Duodenal mucosa (tissue), 2 donors: ENCODE results near the gene HOXA6.

ENCODE experiments used
- H3K27ac ChIP-seq: one replicate; pipeline ENCODE4 v1.7.0; 2013; ENCODE audit warnings: low read depth, low read length
- H3K27me3 ChIP-seq, 2 donors: one replicate each; pipeline ENCODE4 v1.7.0; 2013; ENCODE audit warnings: low read length in 2 of 2, control low read depth in 1 of 2; ENCODE audit not compliant: insufficient read depth in 2 of 2, control insufficient read depth in 1 of 2
- H3K36me3 ChIP-seq, 2 donors: one replicate each; pipeline ENCODE4 v1.7.0; 2013; ENCODE audit warnings: low read length in 2 of 2, control low read depth in 1 of 2; ENCODE audit not compliant: insufficient read depth in 2 of 2, control insufficient read depth in 1 of 2
- H3K4me1 ChIP-seq, 2 donors: one replicate each; pipeline ENCODE4 v1.7.0; 2013; ENCODE audit warnings: low read length in 2 of 2, control low read depth in 1 of 2; ENCODE audit not compliant: insufficient read depth in 2 of 2, control insufficient read depth in 1 of 2
- H3K4me3 ChIP-seq, 2 donors: one replicate each; pipeline ENCODE4 v1.7.0; 2013; ENCODE audit warnings: low read length in 2 of 2, low read depth in 1 of 2
- H3K9ac ChIP-seq, 2 donors: one replicate each; pipeline ENCODE4 v1.7.0; 2013; ENCODE audit warnings: low read length in 2 of 2, low read depth in 1 of 2
- H3K9me3 ChIP-seq, 2 donors: one replicate each; pipeline ENCODE4 v1.7.0; 2013; ENCODE audit warnings: low read length in 2 of 2, control low read depth in 1 of 2; ENCODE audit not compliant: control insufficient read depth in 1 of 2

Gene HOXA6

DNA sequence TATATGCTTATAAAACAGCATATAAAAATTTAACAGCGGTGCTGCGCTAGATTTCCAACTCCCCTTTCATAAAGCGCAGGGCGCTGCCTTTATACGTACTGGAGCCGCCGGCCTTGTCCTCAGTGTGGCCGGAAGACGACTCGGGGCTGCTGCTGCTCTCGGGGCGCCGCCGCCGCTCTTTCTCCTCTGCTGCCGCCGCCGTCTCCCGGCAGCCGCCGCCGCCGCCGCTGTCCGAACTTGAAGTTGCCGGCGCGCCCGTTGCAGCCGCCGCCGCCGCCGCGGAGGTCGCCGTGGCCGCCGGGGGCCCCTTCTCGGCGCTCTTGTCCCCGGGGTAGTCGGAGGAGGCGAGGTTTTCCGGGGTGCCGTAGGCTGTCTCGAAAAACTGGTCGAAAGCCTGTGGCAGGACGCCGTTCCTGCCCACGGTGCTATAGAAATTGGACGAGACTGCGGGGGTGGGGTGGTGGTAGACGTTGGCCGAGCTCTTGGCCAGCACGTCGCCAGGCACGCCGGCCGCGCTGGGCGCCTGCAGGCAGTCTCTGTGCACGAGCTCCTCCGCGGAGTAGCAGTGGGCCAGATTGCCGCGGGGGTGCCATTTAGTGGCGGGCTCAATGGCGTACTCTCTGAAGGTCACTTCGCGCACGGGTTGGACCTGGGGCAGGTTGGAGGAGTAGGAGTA lies 36.9 kb upstream of the HOXA6 start:
- H3K36me3 ChIP-seq = no peaks in the 10 kb centered on the region
- H3K4me3 ChIP-seq = peak overlapping the region; percentile 38 to 48
- H3K9ac ChIP-seq = no peak overlapping the region
- H3K9me3 ChIP-seq = no peaks in the 10 kb centered on the region
- H3K27ac ChIP-seq = no peak overlapping the region
- H3K4me1 ChIP-seq = peaks cover 20 to 32% of the 10 kb centered on the region in 2 donors
- peaks cover 88 to 96% of the 10 kb centered on the region in 2 donors for H3K27me3 ChIP-seq

DNA sequence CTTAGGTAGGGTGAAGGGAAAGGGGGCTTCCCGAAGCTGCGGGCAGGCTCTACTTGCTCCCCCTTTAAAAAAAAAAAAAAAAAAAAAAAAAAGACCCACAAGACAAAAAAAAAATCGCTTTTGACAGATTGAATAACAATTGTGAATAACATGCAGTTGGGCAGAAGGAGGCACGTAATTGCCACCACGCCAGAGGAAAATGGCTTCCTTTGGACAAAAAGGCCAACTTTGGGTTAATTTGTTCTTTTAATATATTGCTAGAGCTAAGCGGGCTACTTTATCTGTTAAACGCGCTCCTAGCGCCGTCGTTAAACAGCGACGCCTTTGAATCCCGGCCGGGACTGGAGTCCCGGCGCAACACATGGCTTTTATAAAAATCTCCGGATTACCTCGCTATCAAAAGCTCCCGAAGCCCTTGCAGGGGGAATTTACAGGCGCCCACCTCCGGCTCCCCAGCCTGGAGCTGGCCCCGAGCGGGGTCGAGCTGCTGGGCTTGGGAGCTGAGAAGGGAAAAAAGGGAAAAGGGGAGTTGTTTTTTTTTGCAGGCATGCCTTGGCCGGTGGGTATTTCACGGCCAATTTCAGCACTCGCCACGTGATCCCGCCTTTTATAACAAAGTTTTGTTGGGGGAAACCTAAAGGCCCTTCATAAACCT lies 36.2 kb upstream of the HOXA6 start:
- H3K9ac ChIP-seq = no peak overlapping the region
- H3K4me1 ChIP-seq = peaks cover 15 to 30% of the 10 kb centered on the region in 2 donors
- H3K36me3 ChIP-seq = no peaks in the 10 kb centered on the region
- peaks cover 85 to 96% of the 10 kb centered on the region in 2 donors for H3K27me3 ChIP-seq
- no peaks in the 10 kb centered on the region for H3K9me3 ChIP-seq
- peak overlapping the region; percentile 38 to 43 for H3K4me3 ChIP-seq
- H3K27ac ChIP-seq = no peak overlapping the region

DNA sequence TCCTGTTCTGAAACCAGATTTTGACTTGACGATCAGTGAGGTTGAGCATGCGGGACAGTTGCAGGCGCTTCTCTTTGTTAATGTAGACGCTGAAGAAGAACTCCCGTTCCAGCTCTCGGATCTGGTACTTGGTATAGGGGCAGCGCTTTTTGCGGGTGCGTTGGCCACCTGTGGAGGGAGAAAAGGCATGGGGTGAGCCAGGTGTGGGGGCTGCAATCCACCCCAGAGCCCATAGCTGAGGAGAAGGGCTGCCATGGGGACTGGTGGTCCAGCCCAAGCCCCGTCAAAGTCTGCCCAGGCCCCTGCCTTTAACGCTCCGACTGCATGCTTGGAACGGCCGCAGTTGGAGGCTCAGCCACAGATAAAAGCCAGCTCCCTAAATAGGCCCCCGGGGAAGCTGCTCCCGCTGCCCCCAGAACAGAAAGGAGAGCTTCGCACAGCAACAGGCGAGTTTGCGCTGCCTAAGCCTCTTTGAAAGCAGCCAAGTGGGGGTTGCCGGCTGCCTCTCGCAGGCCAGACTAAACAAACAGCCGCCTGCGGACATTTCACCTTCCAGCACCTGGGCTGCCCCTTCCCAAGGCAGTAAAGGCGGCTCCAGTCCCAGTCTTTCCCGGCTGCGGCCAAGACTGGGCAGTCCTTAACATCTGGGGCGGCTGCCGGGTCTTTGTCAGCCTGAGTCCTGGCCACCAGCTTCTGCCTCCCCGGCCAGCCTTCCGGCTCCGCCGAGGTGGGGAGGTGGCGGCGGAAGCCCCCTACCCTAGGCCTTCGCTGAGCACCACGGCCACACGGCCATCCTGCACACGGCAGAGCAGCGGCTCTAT lies 35.5 kb upstream of the HOXA6 start:
- H3K9me3 ChIP-seq = no peaks in the 10 kb centered on the region
- H3K36me3 ChIP-seq = no peaks in the 10 kb centered on the region
- H3K4me3 ChIP-seq = no peak overlapping the region
- peaks cover 8 to 24% of the 10 kb centered on the region in 2 donors for H3K4me1 ChIP-seq
- no peak overlapping the region for H3K27ac ChIP-seq
- H3K9ac ChIP-seq = no peak overlapping the region
- H3K27me3 ChIP-seq = peaks cover 83 to 96% of the 10 kb centered on the region in 2 donors

DNA sequence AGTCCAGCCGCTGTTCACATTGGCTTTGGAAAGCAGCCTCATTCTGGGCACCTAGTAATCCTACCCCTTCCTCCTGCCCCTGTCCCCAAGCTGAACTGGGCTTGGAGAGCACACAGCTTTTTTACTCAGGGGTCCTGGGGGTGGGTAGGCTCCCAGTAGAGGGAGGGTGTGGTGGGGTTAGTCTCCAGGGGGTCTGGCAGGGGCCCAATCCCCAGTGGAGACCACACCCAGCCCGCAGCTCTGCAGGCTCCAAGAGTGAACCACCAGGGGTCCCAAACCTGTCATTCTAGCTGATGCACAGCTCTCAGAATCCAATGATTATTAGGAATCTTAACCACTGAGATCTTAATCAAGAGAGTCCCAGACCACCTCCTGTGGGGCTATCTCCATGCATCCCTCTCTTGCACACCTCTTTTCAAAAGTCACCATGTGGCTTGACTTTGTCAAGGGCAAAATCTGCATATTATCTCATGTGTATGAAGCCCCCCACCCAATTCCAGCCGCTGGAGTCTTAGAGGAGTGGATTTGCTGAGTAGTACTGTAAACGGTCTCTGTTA lies 34.8 kb upstream of the HOXA6 start:
- H3K4me1 ChIP-seq = peaks cover 7 to 22% of the 10 kb centered on the region in 2 donors
- no peak overlapping the region for H3K4me3 ChIP-seq
- no peak overlapping the region for H3K9ac ChIP-seq
- H3K27me3 ChIP-seq = peaks cover 83 to 96% of the 10 kb centered on the region in 2 donors
- H3K36me3 ChIP-seq = no peaks in the 10 kb centered on the region
- no peak overlapping the region for H3K27ac ChIP-seq
- H3K9me3 ChIP-seq = no peaks in the 10 kb centered on the region

DNA sequence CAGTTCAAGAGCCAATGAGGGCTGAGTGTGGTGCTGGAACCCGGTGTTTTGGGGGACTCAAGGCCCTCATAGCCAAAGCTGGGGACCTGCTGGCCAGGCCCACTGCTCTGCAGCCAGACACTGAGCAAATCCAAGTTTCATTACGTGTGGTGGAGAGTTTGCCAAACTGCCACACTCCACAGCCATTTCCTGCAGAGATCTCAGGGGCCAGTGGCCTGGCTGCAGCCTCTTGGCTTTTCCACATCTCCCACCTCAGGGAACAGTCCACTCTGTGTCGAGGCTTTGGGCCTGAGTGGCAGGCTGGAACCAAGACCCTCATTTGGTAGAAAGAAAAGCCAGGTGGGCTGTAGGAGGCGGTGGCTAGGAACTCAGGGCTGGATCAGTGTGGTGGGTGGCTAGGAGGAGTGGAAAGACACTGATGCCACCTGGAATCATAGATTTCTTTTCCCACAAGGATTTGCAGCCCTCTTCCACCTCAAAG lies 34.3 kb upstream of the HOXA6 start:
- no peaks in the 10 kb centered on the region for H3K9me3 ChIP-seq
- H3K4me1 ChIP-seq = peaks cover 7 to 22% of the 10 kb centered on the region in 2 donors
- H3K4me3 ChIP-seq = no peak overlapping the region
- no peak overlapping the region for H3K27ac ChIP-seq
- no peaks in the 10 kb centered on the region for H3K36me3 ChIP-seq
- H3K9ac ChIP-seq = no peak overlapping the region
- H3K27me3 ChIP-seq = peaks cover 83 to 97% of the 10 kb centered on the region in 2 donors

DNA sequence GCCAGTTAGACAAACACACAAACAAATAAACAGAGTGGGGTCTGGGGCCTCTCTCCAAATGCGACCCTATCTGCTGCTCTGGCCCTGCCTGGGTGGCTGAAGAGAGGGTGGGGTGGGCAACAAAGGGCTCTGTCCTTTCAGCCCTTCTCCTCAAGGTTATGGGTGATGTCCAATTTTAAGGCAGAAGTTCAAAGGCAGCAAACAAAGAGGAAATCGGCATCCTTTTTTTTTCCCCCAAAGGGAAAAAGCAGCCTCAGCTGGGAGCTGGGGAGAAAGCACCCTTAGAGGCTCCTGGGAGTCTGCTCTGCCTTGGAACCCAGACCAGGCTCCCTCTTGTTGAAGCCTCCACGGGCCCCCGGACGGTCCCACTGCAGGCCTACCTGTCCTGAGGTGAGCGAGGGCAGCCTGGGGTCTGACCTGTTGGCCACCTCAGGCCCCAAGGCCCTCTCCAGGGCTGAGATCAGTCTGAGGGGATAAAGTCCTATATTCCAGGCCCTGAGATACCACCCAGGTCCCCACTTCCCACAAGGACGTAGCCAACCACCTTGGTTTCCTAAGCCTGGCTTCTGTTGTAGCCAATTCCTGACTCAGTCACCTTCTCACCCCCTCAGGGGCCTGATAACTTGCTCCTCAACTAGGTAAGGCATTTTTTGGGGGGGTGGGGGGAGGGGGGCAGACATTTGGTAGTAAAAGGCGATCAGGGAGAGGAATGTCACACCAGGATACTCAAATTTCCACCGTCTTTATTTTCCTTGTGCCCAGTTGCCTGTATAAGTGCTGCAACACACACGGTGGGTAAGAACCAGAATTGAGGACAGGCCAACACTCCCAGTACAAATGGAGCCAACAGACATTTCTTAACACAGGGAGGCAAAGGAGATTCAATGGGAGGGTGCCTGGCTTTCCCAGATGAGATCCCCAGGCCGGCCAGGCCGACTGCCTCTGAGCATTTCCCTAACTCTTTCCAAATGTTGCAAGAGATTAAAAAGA lies 33.2 kb upstream of the HOXA6 start:
- Histone ChIP-seq H3K9ac (no peak overlapping the region), H3K27ac (no peak overlapping the region), H3K36me3 (no peaks in the 10 kb centered on the region), H3K27me3 (peaks cover 83 to 97% of the 10 kb centered on the region in 2 donors), H3K4me1 (peaks cover 7 to 22% of the 10 kb centered on the region in 2 donors), H3K9me3 (no peaks in the 10 kb centered on the region), H3K4me3 (no peak overlapping the region)

DNA sequence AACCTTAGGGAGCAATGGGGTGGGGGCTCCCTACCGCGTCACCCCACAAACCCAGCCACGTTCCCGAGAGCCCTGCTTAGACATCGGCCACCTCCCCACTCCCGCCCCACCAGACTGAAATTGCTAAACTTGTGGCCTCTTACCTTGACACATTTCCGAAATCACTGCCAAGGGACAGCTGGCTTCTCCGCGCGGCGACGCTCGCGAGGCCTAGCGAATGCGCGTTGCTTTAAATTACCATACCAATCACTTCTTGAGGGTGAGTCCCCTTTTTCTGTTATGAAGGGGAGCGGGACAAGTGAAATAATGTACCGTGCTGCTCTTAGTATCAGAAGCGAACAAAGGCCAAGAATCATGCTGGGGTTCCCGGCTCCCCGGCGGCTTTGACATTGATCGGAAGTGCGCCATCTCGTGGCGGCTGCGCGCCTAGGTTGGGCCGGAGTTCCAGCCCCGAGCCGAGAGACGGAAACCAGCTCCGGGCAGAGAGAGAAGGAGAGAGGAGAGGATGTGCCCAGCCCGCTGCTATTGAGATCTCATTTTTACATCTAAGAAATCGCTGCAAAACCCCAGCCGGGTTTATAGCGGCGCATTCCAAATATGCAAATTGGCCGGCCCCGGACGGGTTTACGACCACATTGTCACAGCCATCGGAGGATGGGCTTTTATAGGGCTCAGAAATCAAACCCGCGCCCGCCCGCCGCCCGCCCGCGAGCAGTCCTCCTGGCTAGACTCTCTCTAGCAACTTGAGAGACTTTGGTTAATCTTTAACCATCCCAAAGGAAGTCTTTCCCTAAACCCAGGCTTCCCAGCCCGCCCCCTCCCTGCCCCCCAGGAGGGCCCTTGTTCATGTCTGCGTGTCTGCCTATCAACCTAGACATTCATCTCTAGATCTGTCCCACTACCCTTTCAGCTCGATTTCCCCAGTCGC lies 32.2 kb upstream of the HOXA6 start:
- Histone ChIP-seq H3K4me1 (peaks cover 6 to 18% of the 10 kb centered on the region in 2 donors), H3K9ac (no peak overlapping the region), H3K4me3 (peak overlapping the region in 1 of 2 donors; percentile 12), H3K27me3 (peaks cover 83 to 97% of the 10 kb centered on the region in 2 donors), H3K9me3 (no peaks in the 10 kb centered on the region), H3K36me3 (no peaks in the 10 kb centered on the region), H3K27ac (no peak overlapping the region)

DNA sequence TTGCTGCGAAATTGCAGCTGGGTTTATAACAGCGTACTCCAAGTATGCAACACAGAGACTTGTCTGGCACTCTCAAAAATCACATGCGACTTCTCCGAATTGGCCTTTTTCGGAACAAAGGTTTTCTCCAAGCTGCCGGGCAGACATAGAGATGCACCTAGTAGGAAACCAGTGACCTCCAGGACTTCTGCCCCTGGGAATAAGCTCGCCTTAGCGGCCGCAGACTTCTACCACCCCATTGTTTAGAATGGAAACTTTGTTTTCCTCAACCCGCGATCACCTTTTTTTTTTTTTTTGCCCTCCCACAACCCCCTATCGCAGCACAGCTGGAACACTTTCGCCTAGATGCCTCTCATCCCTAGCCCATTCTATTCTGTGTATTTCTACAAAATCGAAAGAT lies 31.5 kb upstream of the HOXA6 start:
- H3K4me3 ChIP-seq = no peak overlapping the region
- no peak overlapping the region for H3K27ac ChIP-seq
- no peaks in the 10 kb centered on the region for H3K9me3 ChIP-seq
- peaks cover 85 to 99% of the 10 kb centered on the region in 2 donors for H3K27me3 ChIP-seq
- H3K4me1 ChIP-seq = peaks cover 4 to 13% of the 10 kb centered on the region in 2 donors
- no peak overlapping the region for H3K9ac ChIP-seq
- H3K36me3 ChIP-seq = no peaks in the 10 kb centered on the region
